ENCODE measurements around the gene CDON.

Gene CDON

GRCh38 chr11:126088999-126089398, 26.3 kb upstream of the CDON start:
- peaks cover 13% of the 10 kb centered on the region for H3K79me1 ChIP-seq (ENCODE audit: low read length)
- no peak overlapping the region for H2AK5ac ChIP-seq (ENCODE audit: low read length)
- H3K36me3 ChIP-seq (ENCODE audit: control insufficient read depth in 1 of 2, insufficient read depth in 2 of 2, low read length in 2 of 2): no peaks in the 10 kb centered on the region
- no peaks in the 10 kb centered on the region for H3K27me3 ChIP-seq (ENCODE audit: insufficient read depth, low read length)
- H2BK5ac ChIP-seq (ENCODE audit: low read depth, low read length, poor library complexity): no peak overlapping the region
- no peak overlapping the region for H3K4me3 ChIP-seq (ENCODE audit: low read depth, low read length)
- H3K79me2 ChIP-seq (ENCODE audit: control insufficient read depth, insufficient read depth, low read length, poor library complexity): peaks cover 2% of the 10 kb centered on the region
- no peak overlapping the region for H3K4ac ChIP-seq (ENCODE audit: low read depth, low read length)
- H2BK120ac ChIP-seq (ENCODE audit: insufficient read depth, low read length, poor library complexity): no peak overlapping the region
- no peak overlapping the region for H4K8ac ChIP-seq (ENCODE audit: low read depth, low read length)
- H3K23ac ChIP-seq (ENCODE audit: low read length): no peak overlapping the region
- H3K9me3 ChIP-seq (ENCODE audit: insufficient read depth, low read depth, low read length): no peaks in the 10 kb centered on the region
- peak overlapping the region; percentile 2 for H3K4me2 ChIP-seq (ENCODE audit: low read length)
- H3K14ac ChIP-seq (ENCODE audit: low read length): no peak overlapping the region
- no peak for DNase-seq
- WGBS (ENCODE audit: extremely low coverage, insufficient coverage, insufficient read length): no CpG with 5 or more reads among the region's 1 CpG
- H2AFZ ChIP-seq (ENCODE audit: insufficient read depth, low read length, poor library complexity): no peak overlapping the region
- H4K12ac ChIP-seq (ENCODE audit: low read depth, low read length): no peak overlapping the region
- no peak overlapping the region for H2BK12ac ChIP-seq (ENCODE audit: low read length)
- H3K18ac ChIP-seq (ENCODE audit: low read length): no peak overlapping the region
- H4K91ac ChIP-seq (ENCODE audit: low read depth, low read length): peak overlapping the region; percentile 43
- no peak overlapping the region for H3K9ac ChIP-seq (ENCODE audit: low read length)
- peak overlapping the region; percentile 6 for H3K27ac ChIP-seq (ENCODE audit: low read depth, low read length)
- peaks cover 17 to 22% of the 10 kb centered on the region in 2 experiments for H3K4me1 ChIP-seq (ENCODE audit: control insufficient read depth in 1 of 2, insufficient read depth in 2 of 2, low read length in 2 of 2)

- Histone ChIP-seq H2BK120ac (ENCODE audit: insufficient read depth, low read length, poor library complexity) (peak overlapping the region; percentile 66), H4K8ac (ENCODE audit: low read depth, low read length) (no peak overlapping the region), H2BK5ac (ENCODE audit: low read depth, low read length, poor library complexity) (peak overlapping the region; percentile 4), H2BK12ac (ENCODE audit: low read length) (peak overlapping the region; percentile 97), H3K4ac (ENCODE audit: low read depth, low read length) (no peak overlapping the region), H3K4me3 (ENCODE audit: low read depth, low read length) (no peak overlapping the region), H3K14ac (ENCODE audit: low read length) (no peak overlapping the region), H3K23ac (ENCODE audit: low read length) (no peak overlapping the region), H3K9me3 (ENCODE audit: insufficient read depth, low read depth, low read length) (peaks cover 1% of the 10 kb centered on the region), H3K36me3 (ENCODE audit: control insufficient read depth in 1 of 2, insufficient read depth in 2 of 2, low read length in 2 of 2) (no peaks in the 10 kb centered on the region), H4K12ac (ENCODE audit: low read depth, low read length) (no peak overlapping the region), H3K27ac (ENCODE audit: low read depth, low read length) (no peak overlapping the region), H4K91ac (ENCODE audit: low read depth, low read length) (peak overlapping the region; percentile 48), H3K4me1 (ENCODE audit: control insufficient read depth in 1 of 2, insufficient read depth in 2 of 2, low read length in 2 of 2) (peaks cover 23 to 34% of the 10 kb centered on the region in 2 experiments), H3K79me1 (ENCODE audit: low read length) (peaks cover 24% of the 10 kb centered on the region), H2AK5ac (ENCODE audit: low read length) (no peak overlapping the region), H3K9ac (ENCODE audit: low read length) (no peak overlapping the region), H3K18ac (ENCODE audit: low read length) (no peak overlapping the region), H3K27me3 (ENCODE audit: insufficient read depth, low read length) (no peaks in the 10 kb centered on the region), H3K79me2 (ENCODE audit: control insufficient read depth, insufficient read depth, low read length, poor library complexity) (peaks cover 2% of the 10 kb centered on the region), H3K4me2 (ENCODE audit: low read length) (no peak overlapping the region), H2AFZ (ENCODE audit: insufficient read depth, low read length, poor library complexity) (no peak overlapping the region)
- DNase-seq: no peak
- no CpG with 5 or more reads among the region's 5 CpGs for WGBS (ENCODE audit: extremely low coverage, insufficient coverage, insufficient read length)
These were observed 23.6 kb upstream of the CDON start for GRCh38 chr11:126086248-126086647.

GRCh38 chr11:126084608-126084912, 21.9 kb upstream of the CDON start:
- Histone ChIP-seq H3K18ac (ENCODE audit: low read length) (no peak overlapping the region), H3K27me3 (ENCODE audit: insufficient read depth, low read length) (no peaks in the 10 kb centered on the region), H2BK120ac (ENCODE audit: insufficient read depth, low read length, poor library complexity) (peak overlapping the region; percentile 36), H3K14ac (ENCODE audit: low read length) (peak overlapping the region; percentile 34), H3K79me2 (ENCODE audit: control insufficient read depth, insufficient read depth, low read length, poor library complexity) (peaks cover 4% of the 10 kb centered on the region), H2AFZ (ENCODE audit: insufficient read depth, low read length, poor library complexity) (no peak overlapping the region), H3K4me3 (ENCODE audit: low read depth, low read length) (no peak overlapping the region), H3K27ac (ENCODE audit: low read depth, low read length) (peak overlapping the region; percentile 22), H4K12ac (ENCODE audit: low read depth, low read length) (no peak overlapping the region), H2BK12ac (ENCODE audit: low read length) (peak overlapping the region; percentile 63), H3K9ac (ENCODE audit: low read length) (no peak overlapping the region), H4K8ac (ENCODE audit: low read depth, low read length) (peak overlapping the region; percentile 23), H2AK5ac (ENCODE audit: low read length) (peak overlapping the region; percentile 26), H3K23ac (ENCODE audit: low read length) (no peak overlapping the region), H3K36me3 (ENCODE audit: control insufficient read depth in 1 of 2, insufficient read depth in 2 of 2, low read length in 2 of 2) (no peaks in the 10 kb centered on the region), H2BK5ac (ENCODE audit: low read depth, low read length, poor library complexity) (peak overlapping the region; percentile 10), H3K9me3 (ENCODE audit: insufficient read depth, low read depth, low read length) (peaks cover 1% of the 10 kb centered on the region), H3K4me2 (ENCODE audit: low read length) (no peak overlapping the region), H3K4me1 (ENCODE audit: control insufficient read depth in 1 of 2, insufficient read depth in 2 of 2, low read length in 2 of 2) (peaks cover 26 to 38% of the 10 kb centered on the region in 2 experiments), H4K91ac (ENCODE audit: low read depth, low read length) (peak overlapping the region; percentile 75), H3K79me1 (ENCODE audit: low read length) (peaks cover 35% of the 10 kb centered on the region), H3K4ac (ENCODE audit: low read depth, low read length) (no peak overlapping the region)
- no CpG with 5 or more reads among the region's 4 CpGs for WGBS (ENCODE audit: extremely low coverage, insufficient coverage, insufficient read length)
- DNase-seq: no peak

GRCh38 chr11:126083829-126084607, 21.4 kb upstream of the CDON start:
- Histone ChIP-seq H3K9ac (ENCODE audit: low read length) (no peak overlapping the region), H3K27ac (ENCODE audit: low read depth, low read length) (peak overlapping the region; percentile 26), H4K12ac (ENCODE audit: low read depth, low read length) (no peak overlapping the region), H4K8ac (ENCODE audit: low read depth, low read length) (peak overlapping the region; percentile 23), H3K14ac (ENCODE audit: low read length) (peak overlapping the region; percentile 34), H3K79me1 (ENCODE audit: low read length) (peaks cover 40% of the 10 kb centered on the region), H3K4ac (ENCODE audit: low read depth, low read length) (no peak overlapping the region), H3K4me1 (ENCODE audit: control insufficient read depth in 1 of 2, insufficient read depth in 2 of 2, low read length in 2 of 2) (peaks cover 26 to 43% of the 10 kb centered on the region in 2 experiments), H3K36me3 (ENCODE audit: control insufficient read depth in 1 of 2, insufficient read depth in 2 of 2, low read length in 2 of 2) (no peaks in the 10 kb centered on the region), H3K9me3 (ENCODE audit: insufficient read depth, low read depth, low read length) (peaks cover 1% of the 10 kb centered on the region), H2AFZ (ENCODE audit: insufficient read depth, low read length, poor library complexity) (no peak overlapping the region), H3K4me3 (ENCODE audit: low read depth, low read length) (no peak overlapping the region), H2BK5ac (ENCODE audit: low read depth, low read length, poor library complexity) (peak overlapping the region; percentile 10), H3K4me2 (ENCODE audit: low read length) (no peak overlapping the region), H3K23ac (ENCODE audit: low read length) (no peak overlapping the region), H3K79me2 (ENCODE audit: control insufficient read depth, insufficient read depth, low read length, poor library complexity) (peaks cover 4% of the 10 kb centered on the region), H2BK120ac (ENCODE audit: insufficient read depth, low read length, poor library complexity) (peak overlapping the region; percentile 36), H2AK5ac (ENCODE audit: low read length) (peak overlapping the region; percentile 26), H2BK12ac (ENCODE audit: low read length) (peak overlapping the region; percentile 63), H3K27me3 (ENCODE audit: insufficient read depth, low read length) (no peaks in the 10 kb centered on the region), H4K91ac (ENCODE audit: low read depth, low read length) (peak overlapping the region; percentile 75), H3K18ac (ENCODE audit: low read length) (peak overlapping the region; percentile 4)
- no CpG with 5 or more reads among the region's 12 CpGs for WGBS (ENCODE audit: extremely low coverage, insufficient coverage, insufficient read length)
- no peak for DNase-seq
